ENCODE measurements around the gene ARSD.

The ARSD gene

DNA sequence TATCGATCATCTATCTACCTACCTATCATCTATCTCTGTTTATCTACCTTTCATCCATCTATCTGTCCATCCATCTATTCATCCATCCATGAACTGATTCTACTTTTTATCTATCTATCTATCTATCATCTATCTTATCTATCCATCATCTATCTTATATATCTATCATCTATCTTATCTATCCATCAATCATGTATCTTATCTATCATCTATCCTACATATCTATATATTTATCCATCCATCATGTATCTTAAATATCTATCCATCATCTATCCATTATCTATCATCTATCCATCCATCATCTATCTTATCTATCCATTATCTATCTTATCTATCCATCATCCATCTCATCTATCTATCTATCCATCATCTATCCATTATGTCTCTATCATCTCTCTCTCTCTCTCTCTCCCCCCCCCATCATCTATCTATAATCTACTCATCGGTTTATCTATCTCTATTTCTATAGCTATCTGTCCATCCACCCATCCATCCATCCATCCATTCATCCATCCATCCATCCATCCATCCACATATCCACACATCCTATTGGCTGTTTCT lies 20.9 kb downstream of the ARSD start:
- H3K27ac ChIP-seq = no peak overlapping the region
- TF ChIP-seq ZFX (IDR thresholded peaks at IDR 0.05) = no peak
- TF ChIP-seq, protein P1, sequence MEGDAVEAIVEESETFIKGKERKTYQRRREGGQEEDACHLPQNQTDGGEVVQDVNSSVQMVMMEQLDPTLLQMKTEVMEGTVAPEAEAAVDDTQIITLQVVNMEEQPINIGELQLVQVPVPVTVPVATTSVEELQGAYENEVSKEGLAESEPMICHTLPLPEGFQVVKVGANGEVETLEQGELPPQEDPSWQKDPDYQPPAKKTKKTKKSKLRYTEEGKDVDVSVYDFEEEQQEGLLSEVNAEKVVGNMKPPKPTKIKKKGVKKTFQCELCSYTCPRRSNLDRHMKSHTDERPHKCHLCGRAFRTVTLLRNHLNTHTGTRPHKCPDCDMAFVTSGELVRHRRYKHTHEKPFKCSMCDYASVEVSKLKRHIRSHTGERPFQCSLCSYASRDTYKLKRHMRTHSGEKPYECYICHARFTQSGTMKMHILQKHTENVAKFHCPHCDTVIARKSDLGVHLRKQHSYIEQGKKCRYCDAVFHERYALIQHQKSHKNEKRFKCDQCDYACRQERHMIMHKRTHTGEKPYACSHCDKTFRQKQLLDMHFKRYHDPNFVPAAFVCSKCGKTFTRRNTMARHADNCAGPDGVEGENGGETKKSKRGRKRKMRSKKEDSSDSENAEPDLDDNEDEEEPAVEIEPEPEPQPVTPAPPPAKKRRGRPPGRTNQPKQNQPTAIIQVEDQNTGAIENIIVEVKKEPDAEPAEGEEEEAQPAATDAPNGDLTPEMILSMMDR (conservative IDR thresholded peaks at IDR 0.05) = no peak

GRCh38 chrX:2907295-2907694 lies 21.8 kb downstream of the ARSD start:
- H3K27ac ChIP-seq = no peak overlapping the region
- TF ChIP-seq, protein P1 (conservative IDR thresholded peaks at IDR 0.05) = no peak
- TF ChIP-seq ZFX (IDR thresholded peaks at IDR 0.05) = no peak

DNA sequence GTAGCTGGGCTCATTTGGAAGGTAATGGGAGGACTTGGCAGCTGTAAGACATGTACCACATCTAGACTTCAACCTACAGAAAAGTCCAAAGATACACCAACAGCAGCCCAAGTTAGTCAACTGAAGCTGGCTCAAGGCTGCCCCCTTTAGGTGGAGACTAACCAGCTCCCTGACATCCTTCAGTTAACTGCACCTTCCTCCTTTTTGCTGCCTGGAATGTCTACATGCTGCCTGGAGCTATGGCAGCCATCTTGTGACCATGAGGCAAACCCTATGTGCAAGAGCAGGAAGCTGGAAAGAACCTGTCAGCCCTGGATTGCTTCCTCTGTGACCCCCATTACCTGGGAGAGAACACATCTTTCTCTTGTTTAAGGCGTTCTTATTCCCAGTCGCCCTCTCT lies 25.8 kb downstream of the ARSD start:
- no peak overlapping the region for H3K27ac ChIP-seq
- TF ChIP-seq, protein P1 (conservative IDR thresholded peaks at IDR 0.05) = no peak; the same call in 1 of the 2 replicates
- no peak for TF ChIP-seq ZFX (IDR thresholded peaks at IDR 0.05)

GRCh38 chrX:2902841-2903240 lies 26.3 kb downstream of the ARSD start:
- no peak overlapping the region for H3K27ac ChIP-seq
- TF ChIP-seq ZFX (IDR thresholded peaks at IDR 0.05) = no peak
- TF ChIP-seq, protein P1 (conservative IDR thresholded peaks at IDR 0.05) = no peak

DNA sequence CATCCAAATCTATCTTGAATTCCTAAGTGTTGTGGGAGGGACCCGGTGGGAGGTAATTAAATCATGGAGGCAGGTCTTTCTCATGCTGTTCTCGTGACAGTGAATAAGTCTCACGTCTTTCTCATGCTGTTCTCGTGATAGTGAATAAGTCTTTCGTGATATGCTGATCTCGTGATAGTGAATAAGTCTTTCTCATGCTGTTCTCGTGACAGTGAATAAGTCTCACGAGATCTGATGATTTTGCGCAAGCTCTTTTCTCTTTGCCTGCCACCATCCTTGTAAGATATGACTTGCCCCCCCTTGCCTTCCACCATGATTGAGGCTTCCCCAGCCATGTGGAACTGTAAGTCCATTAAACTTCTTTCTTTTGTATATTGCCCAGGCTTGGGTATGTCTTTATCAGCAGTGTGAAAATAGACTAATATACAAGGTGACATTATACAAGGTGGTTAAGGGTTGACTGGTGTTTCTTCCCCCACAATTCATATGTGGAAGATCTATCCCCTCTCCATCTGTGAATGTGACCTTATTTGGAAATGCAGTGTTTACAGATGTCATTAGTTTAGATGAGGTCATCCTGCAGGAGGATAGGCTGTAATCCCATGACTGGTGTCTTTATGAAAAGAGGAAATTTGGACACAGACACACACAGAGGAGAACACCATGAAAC lies 27.6 kb downstream of the ARSD start:
- TF ChIP-seq, protein P1 (conservative IDR thresholded peaks at IDR 0.05) = no peak
- no peak for TF ChIP-seq ZFX (IDR thresholded peaks at IDR 0.05)

GRCh38 chrX:2898846-2899512 lies 30.2 kb downstream of the ARSD start:
- peak overlapping the region; percentile 63; the same call in 1 of the 2 replicates for H3K27ac ChIP-seq
- TF ChIP-seq ZFX (IDR thresholded peaks at IDR 0.05) = no peak
- TF ChIP-seq, protein P1 (conservative IDR thresholded peaks at IDR 0.05) = no peak

More for the DNA sequence above, 27.6 kb downstream of the ARSD start:
- no peak overlapping the region for H3K27ac ChIP-seq

- peak overlapping the region; percentile 63 for H3K27ac ChIP-seq
These were observed 31.2 kb downstream of the ARSD start for GRCh38 chrX:2897690-2898623.

Measured in C4-2B (cell line).